GM12864 (cell line): ENCODE measurements around the gene OSTN.
"Not testable (repeated sequence)": the region's sequence is repeated elsewhere in the genome, so short reads cannot be mapped to it uniquely, and the experiment has no call there.

Experiments
- DNase-seq: peaks from one replicate; pipeline ENCODE4 v3.0.0-alpha.2; 2011; ENCODE audit warnings: low read depth
- H3K4me3 ChIP-seq: 2 replicates; pipeline ENCODE4 v1.5.1; 2011; ENCODE audit warnings: mild to moderate bottlenecking, low read depth, low read length, control low read depth
- TF ChIP-seq, protein P1 (sequence below): IDR thresholded peaks from 2 replicates; pipeline ENCODE4 v1.5.1; 2011; ENCODE audit warnings: low read depth, mild to moderate bottlenecking, moderate library complexity, low read length, control low read depth, inconsistent platforms; ENCODE audit errors: missing control alignments

OSTN gene

DNA sequence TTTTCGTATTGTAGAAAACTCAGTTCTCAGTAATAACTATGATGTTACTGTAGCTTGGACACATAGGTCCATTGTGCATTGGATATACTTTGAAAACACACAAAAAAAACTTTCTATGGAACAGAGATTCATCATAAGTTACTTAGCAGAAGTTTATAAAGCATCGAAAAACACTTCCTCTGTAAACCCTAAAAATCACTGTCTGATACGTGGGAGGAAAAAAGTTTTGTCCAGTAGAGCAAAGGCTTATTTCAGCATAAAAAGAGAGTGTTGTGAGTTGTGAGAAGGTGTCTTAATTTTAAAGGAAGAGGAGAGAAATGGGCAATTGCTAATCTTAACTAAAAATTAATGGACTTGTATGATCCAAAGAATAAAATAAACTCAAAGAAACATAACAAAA is 64.8 kb downstream of the OSTN start:
- H3K4me3 ChIP-seq = no peak overlapping the region
- TF ChIP-seq, protein P1, sequence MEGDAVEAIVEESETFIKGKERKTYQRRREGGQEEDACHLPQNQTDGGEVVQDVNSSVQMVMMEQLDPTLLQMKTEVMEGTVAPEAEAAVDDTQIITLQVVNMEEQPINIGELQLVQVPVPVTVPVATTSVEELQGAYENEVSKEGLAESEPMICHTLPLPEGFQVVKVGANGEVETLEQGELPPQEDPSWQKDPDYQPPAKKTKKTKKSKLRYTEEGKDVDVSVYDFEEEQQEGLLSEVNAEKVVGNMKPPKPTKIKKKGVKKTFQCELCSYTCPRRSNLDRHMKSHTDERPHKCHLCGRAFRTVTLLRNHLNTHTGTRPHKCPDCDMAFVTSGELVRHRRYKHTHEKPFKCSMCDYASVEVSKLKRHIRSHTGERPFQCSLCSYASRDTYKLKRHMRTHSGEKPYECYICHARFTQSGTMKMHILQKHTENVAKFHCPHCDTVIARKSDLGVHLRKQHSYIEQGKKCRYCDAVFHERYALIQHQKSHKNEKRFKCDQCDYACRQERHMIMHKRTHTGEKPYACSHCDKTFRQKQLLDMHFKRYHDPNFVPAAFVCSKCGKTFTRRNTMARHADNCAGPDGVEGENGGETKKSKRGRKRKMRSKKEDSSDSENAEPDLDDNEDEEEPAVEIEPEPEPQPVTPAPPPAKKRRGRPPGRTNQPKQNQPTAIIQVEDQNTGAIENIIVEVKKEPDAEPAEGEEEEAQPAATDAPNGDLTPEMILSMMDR = no peak
- DNase-seq = no peak

DNA sequence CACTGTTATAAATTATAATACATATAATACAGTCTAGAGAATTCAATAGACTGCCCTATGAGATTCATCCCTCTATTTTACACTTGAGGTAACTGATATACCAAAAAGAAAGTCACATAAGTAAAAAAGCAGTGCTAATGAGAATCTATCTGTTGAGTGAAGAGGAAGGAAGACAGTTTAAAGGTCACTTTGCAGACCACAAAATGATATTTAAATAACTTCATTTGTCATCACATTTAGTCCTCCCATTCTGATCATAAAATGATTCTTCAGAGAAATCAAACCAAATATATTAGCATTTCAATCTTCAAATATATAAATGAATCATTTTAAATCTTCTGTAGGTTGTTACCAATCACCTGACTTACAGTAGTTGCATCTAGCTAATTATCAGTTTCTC is 69.7 kb downstream of the OSTN start:
- TF ChIP-seq, protein P1 = no peak
- no peak for DNase-seq
- H3K4me3 ChIP-seq = no peak overlapping the region

DNA sequence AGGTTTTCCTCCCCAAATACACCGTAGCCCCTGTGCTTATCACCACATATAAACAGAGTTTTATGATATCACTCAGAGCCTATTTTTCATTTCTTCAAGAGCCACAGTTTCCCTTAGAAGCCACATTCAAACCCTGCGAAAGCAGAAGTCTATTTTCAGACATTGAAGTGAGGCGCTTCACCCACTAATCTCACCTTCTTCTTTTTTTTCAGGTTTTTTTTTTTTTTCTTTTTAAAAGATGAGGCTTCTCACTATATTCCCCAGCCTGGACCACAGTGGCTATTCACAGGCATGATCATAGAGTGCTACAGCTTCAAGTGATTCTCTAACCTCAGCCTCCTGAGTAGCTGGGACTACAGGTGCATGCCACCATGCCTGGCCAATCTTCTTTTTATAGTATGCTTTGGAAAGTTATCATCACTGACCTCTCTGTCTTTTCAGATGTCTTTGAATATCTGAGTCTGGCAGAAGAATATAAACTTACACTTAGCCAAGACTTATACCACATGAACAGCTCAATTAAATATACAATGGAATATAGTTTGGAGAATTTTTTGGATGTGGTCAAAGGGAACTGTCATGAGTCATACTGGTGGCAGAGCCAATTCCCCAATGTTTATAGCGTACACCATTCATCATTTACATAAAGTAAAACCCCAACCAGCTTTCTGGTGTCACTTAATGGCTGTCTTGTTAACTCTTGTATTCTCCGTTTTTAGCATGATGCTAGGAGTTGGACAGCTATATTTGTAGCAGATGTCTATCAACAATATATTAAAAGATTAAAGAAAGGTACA is 70.4 kb downstream of the OSTN start:
- TF ChIP-seq, protein P1 = no peak
- H3K4me3 ChIP-seq = no peak overlapping the region
- no peak for DNase-seq

DNA sequence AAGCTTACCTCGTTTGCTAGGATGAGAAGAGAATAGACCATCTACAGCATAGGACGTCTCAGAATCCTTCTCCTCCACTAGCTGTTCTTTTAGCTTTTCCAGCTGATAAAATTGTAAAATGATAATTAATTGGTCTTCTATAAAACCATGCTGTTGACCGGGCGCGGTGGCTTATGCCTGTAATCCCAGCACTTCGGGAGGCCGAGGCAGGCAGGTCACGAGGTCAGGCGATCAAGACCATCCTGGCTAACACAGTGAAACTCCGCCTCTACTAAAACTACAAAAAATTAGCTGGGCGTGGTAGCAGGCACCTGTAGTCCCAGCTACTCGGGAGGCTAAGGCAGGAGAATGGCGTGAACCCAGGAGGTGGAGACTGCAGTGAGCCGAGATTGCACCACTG is 76.2 kb downstream of the OSTN start:
- H3K4me3 ChIP-seq, DNase-seq: not testable (repeated sequence)

DNA sequence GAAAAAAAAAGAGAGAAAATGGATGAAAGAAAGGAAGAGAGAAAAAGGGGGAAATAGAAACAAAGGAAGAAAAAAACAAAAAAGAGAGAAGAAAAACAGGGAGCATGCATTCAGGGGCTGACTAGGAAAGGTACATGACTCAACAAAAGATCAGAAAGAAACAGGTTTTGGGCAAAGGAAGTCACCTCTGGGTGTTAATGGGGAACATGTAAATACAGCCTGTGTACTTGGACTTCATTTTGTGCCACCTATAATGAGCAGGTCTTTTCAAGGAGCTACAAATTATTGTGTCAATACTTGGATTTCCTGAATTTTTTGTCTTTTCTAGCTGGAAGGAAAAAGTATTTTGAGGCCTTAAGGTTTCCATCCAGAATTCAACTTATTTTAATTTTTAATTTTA is 76.7 kb downstream of the OSTN start:
- no peak overlapping the region for H3K4me3 ChIP-seq
- TF ChIP-seq, protein P1 = no peak
- no peak for DNase-seq

DNA sequence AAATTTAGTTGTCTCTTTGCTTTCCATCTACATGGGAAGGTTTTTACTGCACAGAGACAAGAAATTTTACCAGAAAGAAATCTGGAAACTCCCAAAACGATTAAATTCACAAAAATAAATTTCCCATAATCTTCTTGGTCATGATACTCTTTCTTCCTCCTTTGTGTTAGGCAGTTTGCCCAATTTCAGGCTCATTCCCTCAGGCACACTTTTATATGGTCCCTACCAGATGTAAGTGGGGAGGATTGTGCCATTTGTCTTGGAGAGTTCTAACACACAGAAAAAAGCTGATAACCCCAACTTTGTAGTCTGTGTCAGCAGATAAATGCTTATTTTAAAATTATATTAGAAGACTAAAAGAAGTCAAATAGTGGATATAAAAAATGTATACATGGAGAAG is 81.1 kb downstream of the OSTN start:
- no peak overlapping the region for H3K4me3 ChIP-seq
- DNase-seq = no peak
- TF ChIP-seq, protein P1 = no peak

DNA sequence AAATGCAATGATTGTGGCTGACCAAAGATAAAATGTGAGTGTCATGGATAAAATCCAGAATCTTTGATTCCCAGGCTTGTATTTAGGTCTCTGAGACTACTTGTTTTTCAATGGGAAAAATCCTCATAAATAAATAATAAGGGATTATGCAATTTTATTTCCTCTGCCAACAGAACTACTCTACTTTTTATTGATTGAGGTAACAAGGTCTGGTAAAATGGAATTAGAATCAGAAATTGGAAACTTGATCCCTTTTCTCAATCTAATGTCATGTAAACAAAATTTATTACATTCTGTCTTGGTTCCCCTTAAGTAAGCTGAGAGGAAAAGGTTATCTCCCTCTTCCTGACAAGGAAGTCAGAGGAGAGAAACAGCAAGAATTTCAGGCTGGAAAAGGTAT is 81.8 kb downstream of the OSTN start:
- TF ChIP-seq, protein P1 = no peak
- no peak overlapping the region for H3K4me3 ChIP-seq
- DNase-seq = no peak
